DOHH2 (cell line): ENCODE results near the gene LAMA3.

ENCODE experiments used
- H3F3A ChIP-seq: fragments of 200-600 bp; sonication (generic), shearing (Covaris generic); 2 replicates; pipeline ENCODE4 v1.6.0; 2016; ENCODE audit warnings: antibody characterized with exemption, mild to moderate bottlenecking; ENCODE audit not compliant: control insufficient read depth, insufficient read depth
- H3K27ac ChIP-seq: fragments of 200-600 bp; sonication (generic); 2 replicates; pipeline ENCODE4 v1.5.1; 2014; ENCODE audit warnings: low read depth, mild to moderate bottlenecking, low read length, moderate library complexity
- H3K27me3 ChIP-seq: fragments of 200-600 bp; sonication (generic); 2 replicates; pipeline ENCODE4 v1.6.1; 2014; ENCODE audit warnings: mild to moderate bottlenecking, low read length, mixed read lengths; ENCODE audit not compliant: control insufficient read depth
- H3K36me3 ChIP-seq: fragments of 200-600 bp; sonication (generic); 2 replicates; pipeline ENCODE4 v1.6.1; 2014; ENCODE audit warnings: mild to moderate bottlenecking, low read length, moderate library complexity, mixed read lengths; ENCODE audit not compliant: control insufficient read depth
- H3K4me1 ChIP-seq: fragments of 200-600 bp; sonication (generic); 2 replicates; pipeline ENCODE4 v1.6.1; 2014; ENCODE audit warnings: mild to moderate bottlenecking, low read length, mixed read lengths; ENCODE audit not compliant: control insufficient read depth
- H3K4me2 ChIP-seq: fragments of 200-600 bp; sonication (generic); 2 replicates; pipeline ENCODE4 v1.6.0; 2014; ENCODE audit warnings: mild to moderate bottlenecking, low read length, moderate library complexity
- H3K4me3 ChIP-seq: fragments of 200-600 bp; sonication (generic); 2 replicates; pipeline ENCODE4 v1.5.1; 2014; ENCODE audit warnings: mild to moderate bottlenecking, low read length, mixed read lengths
- H3K79me2 ChIP-seq: fragments of 200-600 bp; sonication (generic); 2 replicates; pipeline ENCODE4 v1.6.1; 2014; ENCODE audit warnings: mild to moderate bottlenecking, low read length, mixed read lengths; ENCODE audit not compliant: control insufficient read depth
- H3K9me2 ChIP-seq: fragments of 200-600 bp; sonication (generic); replicated peaks from 2 replicates; pipeline ENCODE4 v1.6.1; 2014; ENCODE audit warnings: mild to moderate bottlenecking, low read length, mixed read lengths; ENCODE audit not compliant: control insufficient read depth
- H3K9me3 ChIP-seq: fragments of 200-600 bp; sonication (generic); 2 replicates; pipeline ENCODE4 v1.6.1; 2014; ENCODE audit warnings: antibody characterized with exemption, low read length, mixed read lengths; ENCODE audit not compliant: control insufficient read depth, insufficient read depth
- H4K20me1 ChIP-seq: fragments of 200-600 bp; sonication (generic); 2 replicates; pipeline ENCODE4 v1.6.0; 2014; ENCODE audit warnings: low read depth, mild to moderate bottlenecking, antibody characterized with exemption, low read length, moderate library complexity; ENCODE audit not compliant: control insufficient read depth, insufficient read depth
- EZH2phosphoT487 ChIP-seq: fragments of 200-600 bp; sonication (generic); IDR thresholded peaks from 2 replicates; pipeline ENCODE4 v1.6.1; 2017; ENCODE audit warnings: borderline replicate concordance, mild to moderate bottlenecking, antibody characterized with exemption, low read length, moderate library complexity, mixed read lengths
- TF ChIP-seq, protein P1 (sequence below): fragments of 200-600 bp; sonication (generic); IDR thresholded peaks from one replicate; pipeline ENCODE4 v1.5.1; 2014; ENCODE audit warnings: antibody characterized with exemption, mild to moderate bottlenecking, low read depth, low read length; ENCODE audit not compliant: poor library complexity, severe bottlenecking

The LAMA3 gene

DNA sequence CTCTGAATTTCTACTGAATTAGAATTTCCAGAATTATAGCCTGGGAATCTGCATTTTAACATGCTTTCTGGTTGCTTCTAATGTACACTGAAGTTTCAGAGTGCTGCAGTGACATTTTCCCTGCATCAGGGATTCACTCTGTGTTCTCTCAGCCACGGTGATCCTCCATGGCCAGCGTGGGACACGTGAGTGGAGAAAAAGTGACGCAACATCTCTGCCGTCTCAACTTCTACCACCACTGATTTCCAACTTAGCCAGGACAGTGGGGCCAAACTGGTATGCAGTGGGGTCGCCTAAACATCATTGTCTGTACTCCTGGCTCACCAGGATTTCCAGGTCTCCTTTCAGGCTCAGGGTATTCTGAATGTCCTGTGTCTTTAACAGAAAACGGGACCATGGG is 44.6 kb downstream of the LAMA3 start:
- Histone ChIP-seq H3K36me3 (no peaks in the 10 kb centered on the region), H3K9me2 (no peaks in the 10 kb centered on the region), H3F3A (no peaks in the 10 kb centered on the region), H3K27me3 (peaks cover 44% of the 10 kb centered on the region), H3K9me3 (no peaks in the 10 kb centered on the region), H3K4me2 (no peak overlapping the region), H3K4me3 (no peak overlapping the region), H3K79me2 (no peaks in the 10 kb centered on the region), H3K4me1 (peaks cover 14% of the 10 kb centered on the region), H3K27ac (no peak overlapping the region), H4K20me1 (no peaks in the 10 kb centered on the region)
- TF ChIP-seq, protein P1, sequence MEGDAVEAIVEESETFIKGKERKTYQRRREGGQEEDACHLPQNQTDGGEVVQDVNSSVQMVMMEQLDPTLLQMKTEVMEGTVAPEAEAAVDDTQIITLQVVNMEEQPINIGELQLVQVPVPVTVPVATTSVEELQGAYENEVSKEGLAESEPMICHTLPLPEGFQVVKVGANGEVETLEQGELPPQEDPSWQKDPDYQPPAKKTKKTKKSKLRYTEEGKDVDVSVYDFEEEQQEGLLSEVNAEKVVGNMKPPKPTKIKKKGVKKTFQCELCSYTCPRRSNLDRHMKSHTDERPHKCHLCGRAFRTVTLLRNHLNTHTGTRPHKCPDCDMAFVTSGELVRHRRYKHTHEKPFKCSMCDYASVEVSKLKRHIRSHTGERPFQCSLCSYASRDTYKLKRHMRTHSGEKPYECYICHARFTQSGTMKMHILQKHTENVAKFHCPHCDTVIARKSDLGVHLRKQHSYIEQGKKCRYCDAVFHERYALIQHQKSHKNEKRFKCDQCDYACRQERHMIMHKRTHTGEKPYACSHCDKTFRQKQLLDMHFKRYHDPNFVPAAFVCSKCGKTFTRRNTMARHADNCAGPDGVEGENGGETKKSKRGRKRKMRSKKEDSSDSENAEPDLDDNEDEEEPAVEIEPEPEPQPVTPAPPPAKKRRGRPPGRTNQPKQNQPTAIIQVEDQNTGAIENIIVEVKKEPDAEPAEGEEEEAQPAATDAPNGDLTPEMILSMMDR, result no peak
- TF ChIP-seq EZH2phosphoT487, result no peak

DNA sequence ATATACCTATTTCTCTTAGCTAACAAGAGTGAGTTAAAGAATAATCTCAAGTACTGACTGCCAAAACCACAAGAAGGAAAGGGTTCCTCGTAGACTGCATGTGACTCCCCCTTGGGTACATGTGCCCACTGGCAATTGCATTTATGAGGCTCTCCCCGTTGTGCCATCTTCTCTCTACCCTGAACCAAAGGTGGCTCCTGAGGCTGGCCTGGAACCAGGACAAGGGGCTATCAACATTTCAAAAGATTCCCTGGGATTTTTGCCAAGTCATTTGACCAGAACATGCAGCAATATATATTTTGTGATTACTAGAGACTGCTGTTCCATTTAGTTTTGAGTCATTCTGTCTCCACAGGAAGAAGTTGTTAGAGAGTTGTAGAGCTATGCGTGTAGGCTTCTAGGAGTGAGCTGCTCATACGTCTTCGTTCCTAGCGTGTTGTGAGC is 45.8 kb downstream of the LAMA3 start:
- Histone ChIP-seq H4K20me1 (no peaks in the 10 kb centered on the region), H3K4me1 (peaks cover 14% of the 10 kb centered on the region), H3K4me3 (no peak overlapping the region), H3K9me3 (no peaks in the 10 kb centered on the region), H3K79me2 (no peaks in the 10 kb centered on the region), H3K36me3 (no peaks in the 10 kb centered on the region), H3K9me2 (no peaks in the 10 kb centered on the region), H3F3A (no peaks in the 10 kb centered on the region), H3K27ac (no peak overlapping the region), H3K27me3 (peaks cover 55% of the 10 kb centered on the region), H3K4me2 (no peak overlapping the region)
- TF ChIP-seq, protein P1, result no peak
- no peak for TF ChIP-seq EZH2phosphoT487

DNA sequence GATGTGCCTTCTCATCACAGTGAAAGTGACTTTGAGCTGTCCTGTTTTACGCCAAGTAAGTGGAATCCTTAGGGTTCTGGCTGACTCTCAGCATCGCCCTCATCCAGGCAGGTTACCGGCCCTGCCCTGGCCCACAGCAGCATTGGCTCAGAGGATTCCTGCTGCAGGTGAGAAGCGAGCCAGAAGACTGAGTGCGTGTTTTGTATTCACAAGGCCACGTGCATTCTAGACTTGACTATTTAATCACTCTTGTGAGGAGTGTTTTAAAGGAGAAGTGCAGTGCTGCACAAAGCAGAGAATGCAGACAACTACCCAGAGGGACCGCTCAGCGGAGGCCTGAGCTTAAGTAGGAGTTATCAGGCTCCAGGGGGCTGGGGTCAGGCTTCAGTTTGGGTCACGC is 48.3 kb downstream of the LAMA3 start:
- Histone ChIP-seq H3K9me2 (no peaks in the 10 kb centered on the region), H3K9me3 (no peaks in the 10 kb centered on the region), H3K36me3 (no peaks in the 10 kb centered on the region), H3K4me1 (peaks cover 14% of the 10 kb centered on the region), H3K4me3 (no peak overlapping the region), H3K27me3 (peaks cover 62% of the 10 kb centered on the region), H3K79me2 (no peaks in the 10 kb centered on the region), H3K27ac (no peak overlapping the region), H3K4me2 (no peak overlapping the region), H4K20me1 (no peaks in the 10 kb centered on the region), H3F3A (no peaks in the 10 kb centered on the region)
- no peak for TF ChIP-seq EZH2phosphoT487
- TF ChIP-seq, protein P1, result no peak
